Measurements from ENCODE around the gene TUBGCP2.

Gene TUBGCP2, protein sequence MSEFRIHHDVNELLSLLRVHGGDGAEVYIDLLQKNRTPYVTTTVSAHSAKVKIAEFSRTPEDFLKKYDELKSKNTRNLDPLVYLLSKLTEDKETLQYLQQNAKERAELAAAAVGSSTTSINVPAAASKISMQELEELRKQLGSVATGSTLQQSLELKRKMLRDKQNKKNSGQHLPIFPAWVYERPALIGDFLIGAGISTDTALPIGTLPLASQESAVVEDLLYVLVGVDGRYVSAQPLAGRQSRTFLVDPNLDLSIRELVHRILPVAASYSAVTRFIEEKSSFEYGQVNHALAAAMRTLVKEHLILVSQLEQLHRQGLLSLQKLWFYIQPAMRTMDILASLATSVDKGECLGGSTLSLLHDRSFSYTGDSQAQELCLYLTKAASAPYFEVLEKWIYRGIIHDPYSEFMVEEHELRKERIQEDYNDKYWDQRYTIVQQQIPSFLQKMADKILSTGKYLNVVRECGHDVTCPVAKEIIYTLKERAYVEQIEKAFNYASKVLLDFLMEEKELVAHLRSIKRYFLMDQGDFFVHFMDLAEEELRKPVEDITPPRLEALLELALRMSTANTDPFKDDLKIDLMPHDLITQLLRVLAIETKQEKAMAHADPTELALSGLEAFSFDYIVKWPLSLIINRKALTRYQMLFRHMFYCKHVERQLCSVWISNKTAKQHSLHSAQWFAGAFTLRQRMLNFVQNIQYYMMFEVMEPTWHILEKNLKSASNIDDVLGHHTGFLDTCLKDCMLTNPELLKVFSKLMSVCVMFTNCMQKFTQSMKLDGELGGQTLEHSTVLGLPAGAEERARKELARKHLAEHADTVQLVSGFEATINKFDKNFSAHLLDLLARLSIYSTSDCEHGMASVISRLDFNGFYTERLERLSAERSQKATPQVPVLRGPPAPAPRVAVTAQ

DNA sequence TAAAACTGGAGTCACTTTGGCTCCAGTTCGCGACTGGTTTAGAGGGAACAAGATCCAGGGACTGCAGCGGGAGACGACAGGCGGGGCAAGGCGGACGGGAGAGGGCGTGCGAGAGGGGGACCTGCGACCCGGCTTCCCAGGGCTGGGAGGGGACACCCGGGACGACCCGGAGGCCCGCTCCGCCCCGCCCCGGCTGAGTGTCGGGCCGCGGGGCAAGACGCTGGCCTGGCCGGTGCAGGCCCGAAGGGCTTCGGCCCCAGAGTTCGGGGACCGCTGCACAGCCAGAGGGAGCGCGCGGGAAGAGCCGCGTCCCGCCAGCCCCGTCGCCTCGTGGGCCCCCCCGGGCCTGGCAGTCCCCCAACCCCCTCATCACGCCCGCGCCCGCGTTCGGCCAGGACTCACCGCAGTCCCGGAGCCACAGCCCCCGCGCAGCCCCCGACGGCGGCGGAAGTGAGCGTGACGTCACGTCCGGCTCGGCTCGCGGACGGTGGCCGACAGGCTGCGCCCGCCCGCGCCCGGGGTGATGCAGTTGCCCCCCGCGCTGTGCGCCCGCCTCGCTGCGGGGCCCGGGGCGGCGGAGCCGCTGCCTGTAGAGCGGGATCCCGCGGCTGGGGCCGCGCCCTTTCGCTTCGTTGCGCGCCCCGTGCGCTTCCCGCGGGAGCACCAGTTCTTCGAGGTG lies at the start of gene TUBGCP2, which contains the start of gene ZNF511:
Gene TUBGCP2 (minus strand): TSS at position 452 of the 679 bp plus-strand sequence. CDS start 5,931 bp downstream, outside the sequence.
Gene ZNF511 (plus strand): TSS at position 494 of the 679 bp plus-strand sequence. CDS start 30 bp downstream, at position 524.
- Mint-ChIP-seq H3K4me3 (peak within 1 kb of the TSS; percentile 95), H3K4me1 (peaks cover 41% of the 10 kb centered on the region), H3K9me3 (no peaks in the 10 kb centered on the region), H3K27ac (peak within 1 kb of the TSS; percentile 98 to 99), H3K27me3 (no peaks in the 10 kb centered on the region)
- DNase-seq, result peak; percentile 90 to 93
- ATAC-seq, result peak; percentile 88

DNA sequence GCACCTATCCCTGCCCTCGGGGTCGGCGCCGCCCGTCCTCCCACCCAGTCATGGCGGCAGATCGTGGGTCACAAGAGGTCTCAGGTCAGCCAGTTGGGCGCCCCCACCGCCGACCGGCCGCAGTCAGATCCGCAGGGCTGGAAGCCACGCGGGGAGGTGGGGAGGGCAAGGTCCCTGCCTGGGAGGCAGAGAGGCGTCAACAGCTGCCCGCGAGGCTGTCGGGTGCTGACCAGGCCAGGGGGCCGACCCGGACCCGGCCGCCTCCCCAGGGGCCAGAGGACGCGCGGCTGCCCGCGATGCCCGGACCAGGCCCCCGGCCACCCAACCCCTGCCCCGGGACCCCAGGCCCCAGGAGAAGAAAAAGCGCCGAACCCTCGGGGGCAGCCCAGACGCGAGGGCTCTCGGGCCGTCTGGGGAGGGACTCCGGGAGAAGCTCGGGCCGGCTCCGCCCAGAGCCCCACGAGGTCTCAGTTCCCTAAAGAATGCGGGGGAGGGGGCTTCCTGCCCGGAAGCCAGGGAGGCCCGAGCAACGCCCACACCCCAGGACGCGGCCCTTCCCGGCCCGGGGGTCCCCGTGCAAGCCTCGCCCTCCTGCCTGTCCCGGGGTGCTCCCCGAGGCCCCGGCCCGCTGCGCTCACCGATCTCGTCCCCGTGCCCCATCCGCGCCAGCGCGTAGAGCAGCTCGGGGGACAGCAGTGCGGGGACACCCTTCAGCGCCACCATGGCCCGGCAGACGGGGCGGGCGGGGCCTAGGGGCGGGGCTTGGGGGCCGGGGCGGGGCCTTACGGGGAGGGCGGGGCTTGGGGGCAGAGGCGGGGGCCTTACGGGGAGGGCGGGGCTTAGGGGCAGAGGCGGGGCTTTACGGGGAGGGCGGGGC lies 48.9 kb upstream of the TUBGCP2 start, which contains the start of gene FUOM:
Gene FUOM (minus strand): TSS at position 735 of the 877 bp plus-strand sequence. CDS start 12 bp downstream, at position 723.
- Mint-ChIP-seq H3K27me3 (no peaks in the 10 kb centered on the region), H3K4me3 (peak within 1 kb of the TSS; percentile 77 to 84), H3K27ac (peak within 1 kb of the TSS; percentile 33 to 88), H3K9me3 (no peaks in the 10 kb centered on the region), H3K4me1 (peaks cover 22% of the 10 kb centered on the region)
- ATAC-seq (peak; percentile 89), DNase-seq (peak; percentile 83 to 84)

DNA sequence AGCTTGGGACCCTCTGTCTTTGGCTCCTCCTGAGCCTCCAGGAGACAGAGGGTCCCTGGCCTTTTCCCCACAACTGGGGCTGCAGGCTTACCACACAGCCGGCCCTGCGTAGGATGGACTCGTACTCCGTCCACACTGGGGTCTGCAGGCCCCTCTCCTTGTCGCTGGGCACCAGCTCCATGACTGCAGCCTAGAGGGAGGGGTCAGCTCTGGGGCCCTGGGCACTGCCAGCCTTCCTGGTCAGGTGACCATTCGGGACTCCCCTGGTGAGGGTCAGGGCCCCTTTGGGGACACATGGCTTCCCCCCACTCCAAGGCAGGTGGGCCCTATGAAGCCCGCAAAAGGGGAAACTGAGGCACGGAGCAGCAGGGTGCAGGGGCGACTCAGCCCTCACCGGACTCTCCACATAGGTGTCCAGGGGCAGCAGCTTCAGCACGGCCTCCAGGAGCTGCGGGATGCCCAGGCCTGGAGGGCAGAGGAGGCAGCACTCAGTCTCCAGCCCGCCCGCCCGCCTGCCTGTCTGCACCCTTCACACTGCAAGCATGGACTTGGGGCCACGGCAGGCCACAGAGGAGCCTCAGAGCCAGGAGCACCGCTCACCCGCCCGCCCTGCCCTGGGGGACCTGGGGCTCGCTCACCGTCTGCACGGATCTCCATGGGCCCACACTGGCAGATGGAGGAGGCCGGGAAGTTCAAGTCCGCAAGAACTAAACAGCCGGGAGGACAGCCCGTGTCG lies 48.0 kb upstream of the TUBGCP2 start:
- H3K4me3 Mint-ChIP-seq, result peak overlapping the region; percentile 77 to 84
- peak; percentile 3 for ATAC-seq
- no peak for DNase-seq
- peaks cover 17% of the 10 kb centered on the region for H3K4me1 Mint-ChIP-seq
- H3K27me3 Mint-ChIP-seq, result no peaks in the 10 kb centered on the region
- no peaks in the 10 kb centered on the region for H3K9me3 Mint-ChIP-seq
- no peak overlapping the region for H3K27ac Mint-ChIP-seq

DNA sequence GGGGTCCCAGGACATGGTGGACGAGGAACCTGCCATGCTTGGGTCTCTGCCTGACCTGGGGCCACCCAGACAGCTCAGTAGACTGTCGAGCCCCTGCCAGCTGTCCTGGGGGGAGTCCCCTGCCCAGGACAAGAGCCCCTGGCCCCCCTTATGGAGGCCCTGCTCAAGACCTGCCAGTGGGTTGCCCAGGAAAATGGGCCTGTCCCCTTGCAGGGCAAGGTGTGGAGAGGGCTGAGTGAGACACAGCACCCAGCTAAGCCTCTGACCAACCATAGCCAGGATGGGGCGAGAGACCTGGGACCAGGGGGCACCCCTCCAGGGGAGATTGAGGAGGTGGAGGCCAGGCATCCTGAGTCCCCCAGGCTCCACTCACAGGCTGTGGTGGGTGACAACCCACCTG lies 47.3 kb upstream of the TUBGCP2 start:
- no peak for ATAC-seq
- Mint-ChIP-seq H3K4me1 (peaks cover 10% of the 10 kb centered on the region), H3K27me3 (no peaks in the 10 kb centered on the region), H3K4me3 (peak overlapping the region; percentile 72 to 80), H3K27ac (no peak overlapping the region), H3K9me3 (no peaks in the 10 kb centered on the region)
- DNase-seq, result no peak

DNA sequence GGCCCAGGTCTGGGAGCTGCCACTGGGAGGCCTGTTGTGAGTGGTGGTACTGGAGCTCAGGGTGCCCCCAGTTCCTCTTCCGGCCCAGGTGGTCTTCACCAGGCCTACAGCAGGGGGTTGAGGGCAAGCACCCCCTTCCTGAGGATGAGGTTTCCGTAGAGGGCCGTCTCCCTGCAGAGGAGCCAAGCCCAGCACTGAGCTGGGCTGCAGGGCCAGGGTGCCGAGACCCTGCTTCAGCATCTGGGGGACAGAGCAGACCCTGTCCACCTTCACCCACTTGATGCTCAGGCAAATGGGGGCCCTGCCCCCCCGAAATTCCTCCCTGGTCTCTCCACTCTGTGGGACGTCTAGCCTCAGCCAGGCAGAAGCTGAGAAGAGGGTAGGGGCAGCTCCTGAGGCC lies 46.6 kb upstream of the TUBGCP2 start:
- Mint-ChIP-seq H3K4me1 (peaks cover 10% of the 10 kb centered on the region), H3K9me3 (no peaks in the 10 kb centered on the region), H3K27ac (no peak overlapping the region), H3K27me3 (no peaks in the 10 kb centered on the region), H3K4me3 (no peak overlapping the region)
- ATAC-seq, result no peak
- no peak for DNase-seq

DNA sequence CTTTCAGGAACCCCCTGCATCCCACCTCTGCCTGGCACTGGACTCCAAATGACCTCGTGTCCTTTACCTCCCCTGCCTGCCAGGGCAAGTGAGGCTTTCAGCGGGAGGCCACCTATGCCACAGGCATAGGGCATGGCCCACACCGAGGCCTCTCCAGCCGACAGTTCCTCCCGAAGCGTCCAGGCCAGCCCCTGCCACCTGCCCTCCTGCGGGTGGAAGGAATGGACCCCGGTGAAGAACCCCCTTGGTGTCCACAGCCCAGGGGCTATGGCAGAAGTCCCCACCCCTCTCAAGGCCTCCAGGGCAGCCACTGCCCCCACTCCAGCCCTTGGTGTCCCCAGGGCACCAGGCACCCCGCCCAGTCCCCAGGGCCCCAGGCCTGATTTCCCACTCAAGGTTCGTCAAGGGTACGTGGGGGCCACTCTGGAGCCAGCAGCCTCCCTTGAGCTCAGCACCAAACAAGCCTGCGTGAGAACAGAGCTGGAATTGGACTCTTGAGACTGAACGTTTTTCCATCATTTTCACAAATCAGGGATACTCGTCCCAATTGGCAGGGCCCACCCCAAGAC lies 46.1 kb upstream of the TUBGCP2 start:
- Mint-ChIP-seq H3K4me3 (no peak overlapping the region), H3K9me3 (no peaks in the 10 kb centered on the region), H3K27ac (no peak overlapping the region), H3K27me3 (no peaks in the 10 kb centered on the region), H3K4me1 (peaks cover 10% of the 10 kb centered on the region)
- DNase-seq (no peak), ATAC-seq (no peak)

DNA sequence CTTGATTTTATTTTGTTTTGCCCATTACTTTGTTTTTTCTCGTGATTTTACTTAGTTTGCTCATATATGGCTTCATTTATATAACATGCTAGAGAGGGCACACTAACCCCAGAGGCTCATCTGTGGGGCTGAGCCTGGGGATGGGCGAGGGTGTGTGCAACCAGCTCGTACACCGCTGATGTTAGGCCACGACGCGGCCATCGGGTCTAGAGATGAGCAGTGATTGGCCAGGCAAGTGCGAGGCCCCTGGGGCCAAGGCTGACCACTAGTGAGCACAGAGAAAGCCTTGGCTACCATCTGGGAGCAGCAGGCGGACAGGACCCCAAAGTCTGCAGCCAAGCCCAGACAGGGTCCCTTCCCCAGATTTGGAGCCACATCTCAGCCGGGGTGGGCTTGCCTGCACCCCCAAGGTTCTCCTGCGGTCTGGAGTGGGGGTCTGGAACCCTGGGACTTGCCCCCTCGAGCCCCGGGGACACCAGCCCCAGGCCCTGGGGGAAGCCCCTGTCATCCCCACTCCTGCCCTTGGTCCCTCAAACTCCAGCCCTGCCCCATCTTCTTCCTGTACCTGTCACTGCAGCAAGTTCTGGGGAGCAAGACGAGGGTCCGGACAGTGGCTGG lies 45.4 kb upstream of the TUBGCP2 start:
- Mint-ChIP-seq H3K27ac (no peak overlapping the region), H3K4me3 (no peak overlapping the region), H3K9me3 (no peaks in the 10 kb centered on the region), H3K4me1 (peaks cover 10% of the 10 kb centered on the region), H3K27me3 (peaks cover 5% of the 10 kb centered on the region)
- DNase-seq (no peak), ATAC-seq (no peak)

DNA sequence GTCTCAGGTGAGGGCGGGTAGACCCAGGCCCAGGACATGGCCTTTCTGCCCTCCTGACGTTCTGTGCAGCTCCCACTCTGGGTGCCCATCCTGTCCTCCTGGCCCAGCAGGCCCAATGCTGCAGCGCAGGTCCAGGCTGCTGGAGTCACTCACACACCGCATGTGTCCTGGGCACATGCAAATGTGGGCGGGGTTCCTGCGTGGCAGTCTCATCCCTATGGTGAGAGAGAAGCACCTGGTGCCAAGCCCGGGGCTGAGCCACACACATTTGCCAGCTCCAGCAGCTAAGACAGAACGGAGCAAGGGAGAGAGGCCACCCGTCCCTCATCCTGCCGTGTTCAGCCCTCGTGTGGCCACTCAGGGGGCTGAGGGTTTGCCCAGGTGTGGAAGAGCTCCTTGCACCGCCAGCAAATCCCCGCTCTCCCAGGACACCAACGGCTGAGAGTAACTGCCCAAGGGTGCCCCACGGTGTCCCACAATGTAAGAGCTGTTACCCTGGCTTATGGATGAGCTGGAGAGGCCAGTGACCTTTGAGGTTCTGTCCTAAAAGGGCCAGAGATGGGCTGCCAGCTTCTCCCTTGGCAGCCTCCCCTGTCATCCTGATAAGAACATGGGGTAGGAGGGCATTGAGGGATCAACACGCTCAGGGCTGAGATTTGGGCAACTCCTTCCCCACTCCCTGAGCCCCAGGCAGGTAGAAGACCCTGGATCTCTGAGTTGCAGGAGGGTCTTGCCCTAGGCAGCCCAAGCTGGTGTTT lies 44.7 kb upstream of the TUBGCP2 start:
- Mint-ChIP-seq H3K4me3 (no peak overlapping the region), H3K27me3 (peaks cover 9% of the 10 kb centered on the region), H3K27ac (no peak overlapping the region), H3K9me3 (no peaks in the 10 kb centered on the region), H3K4me1 (peaks cover 10% of the 10 kb centered on the region)
- ATAC-seq, result no peak
- DNase-seq, result no peak

DNA sequence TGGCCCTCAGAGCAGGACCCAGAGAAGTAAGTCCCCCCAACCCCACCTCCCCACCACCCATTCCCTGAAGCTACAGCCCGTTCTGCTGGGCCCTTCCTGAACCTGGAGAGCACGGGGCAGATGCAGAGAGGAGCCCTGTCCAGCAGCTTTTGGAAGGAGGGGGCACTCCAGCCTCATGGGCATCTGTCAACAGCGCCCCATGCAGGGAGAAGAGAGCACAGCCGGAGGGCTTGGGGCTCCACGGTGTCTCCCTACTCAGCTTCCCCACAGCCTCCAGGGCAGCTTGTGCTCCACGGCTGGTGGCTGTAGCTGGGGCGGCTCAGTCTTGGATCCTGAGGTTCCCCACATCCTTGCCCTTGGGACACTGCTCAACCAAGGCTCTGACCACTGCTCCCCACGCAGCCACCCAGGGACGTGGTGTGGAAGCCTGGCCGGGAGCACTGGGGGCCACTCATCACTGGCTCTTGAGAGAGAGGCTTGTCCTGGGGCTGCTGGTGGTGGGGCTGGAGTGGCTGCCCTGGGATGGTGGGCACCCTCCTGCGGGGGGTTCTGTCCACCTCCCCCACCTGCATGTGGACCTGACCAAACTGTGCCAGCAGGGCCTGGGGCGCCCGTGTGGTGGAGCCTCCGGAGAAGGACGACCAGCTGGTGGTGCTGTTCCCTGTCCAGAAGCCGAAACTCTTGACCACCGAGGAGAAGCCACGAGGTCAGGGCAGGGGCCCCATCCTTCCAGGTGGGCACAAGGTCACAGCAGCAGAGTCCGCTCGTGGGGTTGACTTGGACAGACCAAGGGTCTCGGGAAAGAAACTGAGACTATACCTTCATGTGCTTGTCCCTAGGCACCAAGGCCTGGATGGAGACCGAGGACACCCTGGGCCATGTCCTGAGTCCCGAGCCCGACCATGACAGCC lies 43.0 kb upstream of the TUBGCP2 start:
- Mint-ChIP-seq H3K4me3 (no peak overlapping the region), H3K4me1 (peaks cover 10% of the 10 kb centered on the region), H3K27ac (no peak overlapping the region), H3K27me3 (peaks cover 12% of the 10 kb centered on the region), H3K9me3 (no peaks in the 10 kb centered on the region)
- DNase-seq, result no peak
- no peak for ATAC-seq

DNA sequence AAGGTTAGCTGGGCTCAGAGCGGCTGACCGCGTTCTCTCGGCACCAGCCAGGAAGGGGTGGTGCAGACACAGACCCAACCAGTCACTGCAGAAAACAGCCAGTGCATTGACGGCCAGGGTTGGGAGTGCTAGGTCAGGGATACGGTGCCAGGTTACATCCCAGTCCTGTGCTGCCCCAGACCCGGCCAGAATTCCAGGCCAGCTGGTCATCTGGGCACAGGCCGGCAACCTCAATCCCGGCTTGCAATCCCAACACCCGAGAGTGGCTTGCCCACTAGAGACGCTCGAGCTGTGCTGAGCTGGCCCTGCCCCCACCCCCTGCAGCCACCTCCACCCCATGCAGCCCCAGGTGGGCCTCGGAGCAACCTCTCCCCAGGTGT lies 42.3 kb upstream of the TUBGCP2 start:
- ATAC-seq, result no peak
- Mint-ChIP-seq H3K4me1 (peaks cover 4% of the 10 kb centered on the region), H3K27me3 (peaks cover 19% of the 10 kb centered on the region), H3K4me3 (no peak overlapping the region), H3K9me3 (no peaks in the 10 kb centered on the region), H3K27ac (peak overlapping the region in 1 of 2 donors; percentile 48)
- DNase-seq, result no peak

DNA sequence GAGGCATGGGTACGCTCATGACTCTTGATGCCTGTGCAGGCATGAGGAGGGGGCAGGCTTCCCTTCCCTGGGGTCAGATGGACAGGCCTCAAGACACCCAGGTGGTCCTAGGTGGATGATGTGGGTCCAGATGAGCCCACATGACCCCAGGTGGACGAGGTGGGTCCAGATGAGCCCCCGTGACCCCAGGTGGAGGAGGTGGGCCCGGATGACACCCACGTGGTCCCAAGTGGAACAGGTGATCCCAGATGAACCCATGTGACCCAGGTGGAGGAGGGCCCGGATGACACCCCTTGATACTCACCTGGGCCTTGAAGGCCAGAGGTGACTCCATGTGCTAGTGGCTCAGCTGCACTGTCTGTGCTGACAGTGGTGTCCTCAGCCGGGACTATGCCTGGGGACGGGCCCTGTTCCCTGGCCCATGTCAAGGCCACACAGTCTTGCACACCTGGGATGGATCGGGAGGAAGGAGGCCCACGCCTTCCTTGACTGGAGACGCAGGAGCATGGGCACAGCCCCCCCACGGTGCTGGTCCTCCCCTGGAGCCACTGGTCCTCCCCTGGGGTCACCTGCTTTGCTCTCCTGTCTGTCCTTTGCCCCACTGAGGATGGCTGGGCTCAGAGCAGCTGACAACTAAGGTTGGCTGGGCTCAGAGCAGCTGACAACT lies 41.7 kb upstream of the TUBGCP2 start:
- Mint-ChIP-seq H3K4me3 (no peak overlapping the region), H3K27me3 (peaks cover 25% of the 10 kb centered on the region)
- ATAC-seq, result no peak

More for the DNA sequence above, 41.7 kb upstream of the TUBGCP2 start:
- DNase-seq, result no peak
- peak overlapping the region in 1 of 2 donors; percentile 48 for H3K27ac Mint-ChIP-seq
- no peaks in the 10 kb centered on the region for H3K9me3 Mint-ChIP-seq
- no peaks in the 10 kb centered on the region for H3K4me1 Mint-ChIP-seq

Data from stimulated activated naive CD8-positive, alpha-beta T cell treated with anti-CD3 and anti-CD28 coated beads, Interleukin-15, amount 100 ng/mL, for 72 hours (primary cell).